Measurements from ENCODE around the gene INPP5D.

GRCh38 chr2:233015019-233015645 lies 45.0 kb upstream of the INPP5D start:
- TF ChIP-seq CTCF (IDR thresholded peaks at IDR 0.05), result no peak
- no peak for TF ChIP-seq POLR2A (IDR thresholded peaks at IDR 0.05)

Data from testis (tissue), 2 donors.